ENCODE measurements around the gene GRID2.

- no peak for TF ChIP-seq POLR2A (IDR thresholded peaks at IDR 0.05)
- TF ChIP-seq CTCF (IDR thresholded peaks at IDR 0.05) = no peak
These were observed 714.5 kb downstream of the GRID2 start for GRCh38 chr4:93018243-93018642.
